Breast epithelium (tissue), 4 donors: ENCODE measurements around the gene TRIO. TPM values are rescaled to one million over a fixed set of nuclear protein-coding genes. Genes with fewer than 3 reads are reported as not detected.

Experiments
- DNase-seq, 2 donors: peaks; one replicate each; pipeline ENCODE4 v3.0.0-alpha.2; 2019; ENCODE audit warnings: low spot score in 2 of 2
- H3K27ac ChIP-seq, 2 donors: fragments of 200-600 bp; sonication (generic) in 1 of 2; one replicate each; pipeline ENCODE4 v1.5.1; 2016 to 2019; ENCODE audit warnings: mild to moderate bottlenecking in 1 of 2
- H3K27me3 ChIP-seq, 2 donors: fragments of 200-600 bp; sonication (generic) in 1 of 2; one replicate each; pipeline versions ENCODE4 v1.5.1 to v1.6.0; 2017 to 2019; ENCODE audit warnings: control low read depth in 1 of 2, mild to moderate bottlenecking in 1 of 2
- H3K36me3 ChIP-seq: fragments of 200-600 bp; one replicate; pipeline ENCODE4 v1.5.1; 2019
- H3K4me1 ChIP-seq, 2 donors: fragments of 200-600 bp; sonication (generic); one replicate each; pipeline ENCODE4 v1.5.1; 2016 to 2019; ENCODE audit warnings: control low read depth in 1 of 2
- H3K4me3 ChIP-seq, 3 donors: fragments of 200-600 bp; sonication (generic); 1 replicate in 2 of 3; 2 replicates in 1 of 3; pipeline ENCODE4 v1.5.1; 2016 to 2019; ENCODE audit warnings: mild to moderate bottlenecking in 3 of 3, moderate library complexity in 2 of 3
- H3K9me3 ChIP-seq, 2 donors: fragments of 200-600 bp; sonication (generic) in 1 of 2; one replicate each; pipeline ENCODE4 v1.5.1; 2016 to 2019; ENCODE audit warnings: control low read depth in 1 of 2
- CTCF ChIP-seq, 3 donors: fragments of 450-650 bp; IDR thresholded peaks; one replicate each; pipeline ENCODE4 v1.5.1; 2016 to 2017; ENCODE audit warnings: antibody characterized with exemption in 3 of 3, mild to moderate bottlenecking in 3 of 3, moderate library complexity in 3 of 3
- POLR2A ChIP-seq: fragments of 450-650 bp; IDR thresholded peaks from one replicate; pipeline ENCODE4 v1.6.1; 2016; ENCODE audit warnings: antibody characterized with exemption, mild to moderate bottlenecking, moderate library complexity
- POLR2AphosphoS5 ChIP-seq, 3 donors: sonication (generic); formaldehyde crosslinking; IDR thresholded peaks; one replicate each; pipeline ENCODE4 v1.6.1; 2017; ENCODE audit warnings: antibody characterized with exemption in 3 of 3
- intact Hi-C: fragments of 100-400 bp; cut with DNase I; formaldehyde crosslinking; loops from one replicate; pipeline ENCODE4 v1.15.1; 2023; ENCODE audit warnings: low total_unique reads
- total RNA-seq, 3 donors: library from RNA; depleted of rRNA; stranded (reverse); fragments of >200 nt; gene quantifications; one replicate each; pipeline ENCODE4 v1.1.0, GENCODE V29; 2016

TRIO gene
- total RNA-seq, 3 donors from 2014 or later, result 191 to 209 (median 193) TPM

- intact Hi-C loops, result no loop called here
- Histone ChIP-seq H3K4me1 (no peaks in the 10 kb centered on the region), H3K27me3 (no peaks in the 10 kb centered on the region), H3K4me3 (no peak overlapping the region), H3K36me3 (no peaks in the 10 kb centered on the region), H3K27ac (no peak overlapping the region), H3K9me3 (no peaks in the 10 kb centered on the region)
- no peak for DNase-seq
- TF ChIP-seq POLR2AphosphoS5 (IDR thresholded peaks at IDR 0.05) (no peak), CTCF (IDR thresholded peaks at IDR 0.05) (no peak), POLR2A (no peak)
Measured at GRCh38 chr5:14310901-14311300, 167.8 kb downstream of the TRIO start.

- H3K36me3 ChIP-seq, result no peaks in the 10 kb centered on the region
- no peak for DNase-seq
- H3K4me3 ChIP-seq, result no peak overlapping the region
- no peaks in the 10 kb centered on the region for H3K27me3 ChIP-seq
- no peak overlapping the region for H3K27ac ChIP-seq
- TF ChIP-seq POLR2AphosphoS5 (IDR thresholded peaks at IDR 0.05) (no peak), CTCF (IDR thresholded peaks at IDR 0.05) (no peak), POLR2A (no peak)
- intact Hi-C loops, result no loop called here
- no peaks in the 10 kb centered on the region for H3K4me1 ChIP-seq
- no peaks in the 10 kb centered on the region for H3K9me3 ChIP-seq
Measured at GRCh38 chr5:14313986-14314690, 171.0 kb downstream of the TRIO start.

GRCh38 chr5:14316471-14316870 lies 173.3 kb downstream of the TRIO start:
- TF ChIP-seq POLR2A (no peak), POLR2AphosphoS5 (IDR thresholded peaks at IDR 0.05) (no peak), CTCF (IDR thresholded peaks at IDR 0.05) (no peak)
- intact Hi-C loops, result no loop called here
- no peaks in the 10 kb centered on the region for H3K9me3 ChIP-seq
- H3K4me3 ChIP-seq, result no peak overlapping the region
- H3K36me3 ChIP-seq, result no peaks in the 10 kb centered on the region
- H3K4me1 ChIP-seq, result no peaks in the 10 kb centered on the region
- H3K27me3 ChIP-seq, result no peaks in the 10 kb centered on the region
- no peak overlapping the region for H3K27ac ChIP-seq
- no peak for DNase-seq

GRCh38 chr5:14319102-14319501 lies 176.0 kb downstream of the TRIO start:
- Histone ChIP-seq H3K9me3 (no peaks in the 10 kb centered on the region), H3K36me3 (no peaks in the 10 kb centered on the region), H3K4me3 (no peak overlapping the region), H3K27me3 (no peaks in the 10 kb centered on the region), H3K27ac (no peak overlapping the region), H3K4me1 (no peaks in the 10 kb centered on the region)
- no peak for DNase-seq
- intact Hi-C loops, result no loop called here
- no peak for TF ChIP-seq POLR2A
- TF ChIP-seq POLR2AphosphoS5 (IDR thresholded peaks at IDR 0.05), result no peak
- no peak for TF ChIP-seq CTCF (IDR thresholded peaks at IDR 0.05)

- H3K4me3 ChIP-seq, result no peak overlapping the region
- intact Hi-C loops, result no loop called here
- no peak for DNase-seq
- H3K36me3 ChIP-seq, result no peaks in the 10 kb centered on the region
- no peak overlapping the region for H3K27ac ChIP-seq
- TF ChIP-seq CTCF (IDR thresholded peaks at IDR 0.05), result no peak
- TF ChIP-seq POLR2A, result no peak
- TF ChIP-seq POLR2AphosphoS5 (IDR thresholded peaks at IDR 0.05), result no peak
- H3K27me3 ChIP-seq, result no peaks in the 10 kb centered on the region
- H3K9me3 ChIP-seq, result no peaks in the 10 kb centered on the region
- no peaks in the 10 kb centered on the region for H3K4me1 ChIP-seq
Measured at GRCh38 chr5:14321936-14322335, 178.8 kb downstream of the TRIO start.
